GM13976 (cell line): ENCODE results near the gene GID8.

ENCODE experiments used
- DNase-seq: peaks from one replicate; pipeline ENCODE4 v3.0.0; 2012; ENCODE audit warnings: low spot score
- CTCF ChIP-seq: IDR thresholded peaks from 2 replicates; pipeline ENCODE4 v1.5.1; 2012; ENCODE audit warnings: borderline replicate concordance, mild to moderate bottlenecking; ENCODE audit not compliant: insufficient read depth; ENCODE audit errors: extremely low read depth, missing control alignments, control extremely low read depth
- in situ Hi-C: fragments of 300-500 bp; cut with MboI; formaldehyde crosslinking; loops from one replicate; pipeline ENCODE4 v1.12.0; 2022; ENCODE audit warnings: low sequenced_read_pairs, mixed read lengths, inconsistent platforms; ENCODE audit not compliant: unreplicated experiment

The GID8 gene

GRCh38 chr20:62993856-62994494, 56.0 kb downstream of the GID8 start:
- TF ChIP-seq CTCF = no peak
- DNase-seq = no peak
- in situ Hi-C loops = no loop called here

GRCh38 chr20:62994869-62995281, 56.9 kb downstream of the GID8 start:
- in situ Hi-C loops = no loop called here
- DNase-seq = no peak
- no peak for TF ChIP-seq CTCF

- no peak for TF ChIP-seq CTCF
- in situ Hi-C loops = no loop called here
- no peak for DNase-seq
Measured at GRCh38 chr20:62995481-62995880, 57.5 kb downstream of the GID8 start.

GRCh38 chr20:62995898-62996595, 58.1 kb downstream of the GID8 start:
- TF ChIP-seq CTCF = no peak
- DNase-seq = no peak
- in situ Hi-C loops = no loop called here

- no peak for DNase-seq
- in situ Hi-C loops = no loop called here
- TF ChIP-seq CTCF = no peak
Measured at GRCh38 chr20:62996596-62996982, 58.6 kb downstream of the GID8 start.

GRCh38 chr20:62997417-62998035, 59.6 kb downstream of the GID8 start:
- no peak for DNase-seq
- TF ChIP-seq CTCF = no peak
- in situ Hi-C loops = no loop called here
